ENCODE measurements around the gene PARS2. TPM values are rescaled to one million over a fixed set of nuclear protein-coding genes. Genes with fewer than 3 reads are reported as not detected.

The PARS2 gene
- total and polyA plus RNA-seq, 12 donors: 0.80 to 5.6 (median 4.1) TPM

DNA sequence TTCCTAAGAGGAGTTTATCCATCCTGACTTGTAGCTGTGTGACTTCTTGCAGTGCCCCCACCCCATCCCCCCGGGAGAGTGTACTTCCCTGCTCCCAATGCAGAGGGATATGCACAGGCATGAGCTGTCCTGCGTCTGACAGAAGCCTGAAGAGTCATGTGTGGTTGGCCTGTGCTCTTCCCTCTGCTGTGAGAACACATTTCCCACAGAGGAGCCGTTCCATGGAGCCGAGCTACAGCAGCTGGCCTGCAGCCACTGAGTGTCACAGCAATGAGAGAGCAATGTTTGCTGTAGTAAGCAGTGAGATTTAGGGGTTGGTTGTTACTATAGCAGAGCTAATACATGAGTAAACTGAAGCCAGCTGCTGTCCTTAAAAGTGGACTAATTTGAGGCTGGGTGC, 22.0 kb downstream of the PARS2 start:
- TF ChIP-seq CTCF (IDR thresholded peaks at IDR 0.05): no peak
- no peaks in the 10 kb centered on the region for H3K9me3 ChIP-seq
- intact Hi-C loops (cut with DNase I): no loop called here
- WGBS, 2 donors: 57 to 58% methylated on average over 4 of the region's 4 CpGs
- DNase-seq (peak in 1 of 2 donors; percentile 13), ATAC-seq (peak in 5 of 8 donors; percentile 29 to 68 (median 59))
- H3K27ac ChIP-seq: peak overlapping the region in 2 of 10 donors; percentile 28 to 49
- H3K4me3 ChIP-seq: no peak overlapping the region
- H3K4me1 ChIP-seq: no peaks in the 10 kb centered on the region
- peaks cover 0 to 66% (median 47%) of the 10 kb centered on the region in 9 donors for H3K36me3 ChIP-seq
- no peaks in the 10 kb centered on the region for H3K27me3 ChIP-seq

DNA sequence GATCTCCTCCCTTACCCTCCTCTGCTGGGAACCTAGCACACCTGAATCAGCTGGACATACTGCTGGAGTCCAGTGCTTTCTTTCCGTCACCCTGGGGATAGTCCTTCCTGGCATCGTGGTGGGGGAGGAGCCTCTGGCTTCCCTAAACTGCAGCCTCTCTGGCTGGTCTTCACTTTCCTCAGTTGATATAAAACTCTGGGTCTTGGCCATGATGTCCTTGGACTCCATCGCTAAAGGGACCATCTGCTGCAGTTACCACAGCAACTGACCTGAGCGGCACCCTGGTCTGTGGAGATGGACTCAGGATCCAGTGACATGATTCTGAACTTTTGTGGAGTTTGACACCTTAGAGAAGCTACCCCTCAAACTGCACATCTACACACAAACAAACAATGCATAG, 22.8 kb downstream of the PARS2 start:
- H3K4me3 ChIP-seq: no peak overlapping the region
- H3K9me3 ChIP-seq: no peaks in the 10 kb centered on the region
- H3K27me3 ChIP-seq: no peaks in the 10 kb centered on the region
- WGBS, 2 donors: 87 to 92% methylated on average over 4 of the region's 4 CpGs
- no peak for TF ChIP-seq CTCF (IDR thresholded peaks at IDR 0.05)
- ATAC-seq (no peak), DNase-seq (no peak)
- H3K36me3 ChIP-seq: peaks cover 0 to 74% (median 54%) of the 10 kb centered on the region in 9 donors
- no peak overlapping the region for H3K27ac ChIP-seq
- no peaks in the 10 kb centered on the region for H3K4me1 ChIP-seq
- intact Hi-C loops (cut with DNase I): no loop called here

DNA sequence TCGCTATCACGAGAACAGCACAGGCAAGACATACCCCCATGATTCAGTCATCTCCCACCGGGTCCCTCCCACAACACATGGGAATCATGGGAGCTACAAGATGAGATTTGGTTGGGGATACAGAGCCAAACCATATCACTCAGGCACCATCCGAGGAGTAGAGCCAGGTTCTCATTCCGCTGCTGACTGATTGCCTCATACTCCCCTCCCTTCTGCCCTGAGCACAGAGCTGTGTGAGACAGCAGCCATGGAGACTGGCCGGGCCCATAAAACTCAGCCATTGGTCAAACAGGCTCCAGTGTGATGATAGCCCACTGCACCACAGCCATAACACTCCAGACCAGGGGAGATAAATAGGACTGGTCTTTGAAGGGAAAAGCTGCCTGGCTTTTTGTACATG, 26.1 kb downstream of the PARS2 start:
- Histone ChIP-seq H3K4me1 (no peaks in the 10 kb centered on the region), H3K27ac (no peak overlapping the region), H3K4me3 (no peak overlapping the region), H3K36me3 (peaks cover 0 to 100% (median 76%) of the 10 kb centered on the region in 9 donors), H3K9me3 (no peaks in the 10 kb centered on the region), H3K27me3 (no peaks in the 10 kb centered on the region)
- DNase-seq (no peak), ATAC-seq (no peak)
- intact Hi-C loops (cut with DNase I): no loop called here
- WGBS, 2 donors: 83 to 85% methylated on average over 6 of the region's 6 CpGs
- no peak for TF ChIP-seq CTCF (IDR thresholded peaks at IDR 0.05)

- Histone ChIP-seq H3K27me3 (no peaks in the 10 kb centered on the region), H3K4me1 (no peaks in the 10 kb centered on the region), H3K9me3 (no peaks in the 10 kb centered on the region), H3K4me3 (no peak overlapping the region), H3K27ac (no peak overlapping the region), H3K36me3 (peaks cover 0 to 100% (median 72%) of the 10 kb centered on the region in 9 donors)
- ATAC-seq: no peak
- DNase-seq: no peak
- TF ChIP-seq CTCF (IDR thresholded peaks at IDR 0.05): no peak
- intact Hi-C loops (cut with DNase I): no loop called here
- WGBS, 2 donors: 95 to 96% methylated on average over 5 of the region's 5 CpGs
Observed at GRCh38 chr1:54736685-54737084, 27.6 kb downstream of the PARS2 start.

All from heart right ventricle (tissue), 16 donors.